ENCODE results near the gene ZNF521. TPM values are rescaled to one million over a fixed set of nuclear protein-coding genes. Genes with fewer than 3 reads are reported as not detected.

Gene ZNF521
- total RNA-seq, 1 donor from 2014 or later = 58.7 TPM

- DNase-seq = no peak
- no peaks in the 10 kb centered on the region for H3K27me3 Mint-ChIP-seq (ENCODE audit: unreplicated experiment)
- no peak overlapping the region for H3K27ac Mint-ChIP-seq (ENCODE audit: unreplicated experiment)
Observed at GRCh38 chr18:25247725-25248124, 104.2 kb downstream of the ZNF521 start.

GRCh38 chr18:25244924-25245698, 106.9 kb downstream of the ZNF521 start:
- Mint-ChIP-seq H3K27ac (ENCODE audit: unreplicated experiment) (no peak overlapping the region), H3K4me1 (ENCODE audit: low read depth, unreplicated experiment) (peaks cover 3% of the 10 kb centered on the region), H3K4me3 (ENCODE audit: unreplicated experiment) (no peak overlapping the region), H3K36me3 (ENCODE audit: unreplicated experiment) (no peaks in the 10 kb centered on the region), H3K27me3 (ENCODE audit: unreplicated experiment) (no peaks in the 10 kb centered on the region), H3K9me3 (ENCODE audit: unreplicated experiment) (no peaks in the 10 kb centered on the region)
- no peak for DNase-seq
- TF ChIP-seq CTCF (IDR thresholded peaks at IDR 0.05; ENCODE audit: partially characterized antibody, unreplicated experiment) = no peak

More at GRCh38 chr18:25247725-25248124, 104.2 kb downstream of the ZNF521 start:
- Mint-ChIP-seq H3K4me3 (ENCODE audit: unreplicated experiment) (no peak overlapping the region), H3K9me3 (ENCODE audit: unreplicated experiment) (peaks cover 4% of the 10 kb centered on the region), H3K4me1 (ENCODE audit: low read depth, unreplicated experiment) (peaks cover 8% of the 10 kb centered on the region), H3K36me3 (ENCODE audit: unreplicated experiment) (no peaks in the 10 kb centered on the region)
- TF ChIP-seq CTCF (IDR thresholded peaks at IDR 0.05; ENCODE audit: partially characterized antibody, unreplicated experiment) = no peak

GRCh38 chr18:25244170-25244569, 107.8 kb downstream of the ZNF521 start:
- H3K36me3 Mint-ChIP-seq (ENCODE audit: unreplicated experiment) = no peaks in the 10 kb centered on the region
- no peak for TF ChIP-seq CTCF (IDR thresholded peaks at IDR 0.05; ENCODE audit: partially characterized antibody, unreplicated experiment)
- DNase-seq = no peak
- H3K4me1 Mint-ChIP-seq (ENCODE audit: low read depth, unreplicated experiment) = peaks cover 3% of the 10 kb centered on the region
- no peak overlapping the region for H3K4me3 Mint-ChIP-seq (ENCODE audit: unreplicated experiment)
- no peaks in the 10 kb centered on the region for H3K27me3 Mint-ChIP-seq (ENCODE audit: unreplicated experiment)
- H3K27ac Mint-ChIP-seq (ENCODE audit: unreplicated experiment) = no peak overlapping the region
- H3K9me3 Mint-ChIP-seq (ENCODE audit: unreplicated experiment) = no peaks in the 10 kb centered on the region

- H3K36me3 Mint-ChIP-seq (ENCODE audit: unreplicated experiment) = no peaks in the 10 kb centered on the region
- H3K4me1 Mint-ChIP-seq (ENCODE audit: low read depth, unreplicated experiment) = peaks cover 3% of the 10 kb centered on the region
- no peak for DNase-seq
- H3K27ac Mint-ChIP-seq (ENCODE audit: unreplicated experiment) = no peak overlapping the region
- H3K9me3 Mint-ChIP-seq (ENCODE audit: unreplicated experiment) = no peaks in the 10 kb centered on the region
- TF ChIP-seq CTCF (IDR thresholded peaks at IDR 0.05; ENCODE audit: partially characterized antibody, unreplicated experiment) = no peak
- no peak overlapping the region for H3K4me3 Mint-ChIP-seq (ENCODE audit: unreplicated experiment)
- no peaks in the 10 kb centered on the region for H3K27me3 Mint-ChIP-seq (ENCODE audit: unreplicated experiment)
Observed at GRCh38 chr18:25243754-25244153, 108.2 kb downstream of the ZNF521 start.

GRCh38 chr18:25243257-25243656, 108.7 kb downstream of the ZNF521 start:
- Mint-ChIP-seq H3K27ac (ENCODE audit: unreplicated experiment) (no peak overlapping the region), H3K4me3 (ENCODE audit: unreplicated experiment) (no peak overlapping the region), H3K36me3 (ENCODE audit: unreplicated experiment) (no peaks in the 10 kb centered on the region), H3K4me1 (ENCODE audit: low read depth, unreplicated experiment) (peaks cover 3% of the 10 kb centered on the region), H3K9me3 (ENCODE audit: unreplicated experiment) (no peaks in the 10 kb centered on the region), H3K27me3 (ENCODE audit: unreplicated experiment) (no peaks in the 10 kb centered on the region)
- TF ChIP-seq CTCF (IDR thresholded peaks at IDR 0.05; ENCODE audit: partially characterized antibody, unreplicated experiment) = no peak
- no peak for DNase-seq
